ENCODE results near the gene BEX3.

DNA sequence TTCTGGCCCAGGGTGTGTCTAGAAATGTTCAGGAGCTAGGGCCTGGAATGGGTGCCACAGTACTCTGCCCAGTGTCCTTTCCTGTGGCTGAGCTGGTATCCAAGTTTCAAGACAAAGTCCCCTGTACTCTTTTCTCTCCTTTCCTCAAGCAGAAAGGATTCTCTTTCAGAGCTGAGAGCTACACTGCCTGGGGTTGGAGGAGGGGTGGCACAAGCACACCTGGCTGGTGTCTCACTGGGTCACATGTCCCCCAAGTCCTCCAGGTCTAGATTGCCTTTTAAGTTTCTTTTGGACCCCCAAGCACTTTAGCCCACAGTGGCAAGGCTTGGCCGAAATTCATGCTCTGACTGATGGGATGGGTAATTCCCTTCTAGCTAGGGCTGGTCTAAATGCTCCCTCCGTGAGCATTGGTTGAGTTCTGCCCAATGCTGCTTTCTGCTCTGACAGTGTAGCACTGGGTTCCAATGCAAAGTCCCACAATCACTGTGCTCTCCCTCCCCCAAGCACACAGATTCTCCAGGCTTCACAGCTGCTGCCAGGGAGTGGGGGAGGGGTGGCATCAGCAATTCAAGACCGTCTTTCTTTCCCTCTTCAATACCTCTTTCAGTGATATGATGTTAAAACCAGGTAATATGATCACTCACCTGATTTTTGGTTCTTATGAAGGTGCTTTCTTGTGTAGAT is 47.8 kb downstream of the BEX3 start:
- TF ChIP-seq, protein P1, sequence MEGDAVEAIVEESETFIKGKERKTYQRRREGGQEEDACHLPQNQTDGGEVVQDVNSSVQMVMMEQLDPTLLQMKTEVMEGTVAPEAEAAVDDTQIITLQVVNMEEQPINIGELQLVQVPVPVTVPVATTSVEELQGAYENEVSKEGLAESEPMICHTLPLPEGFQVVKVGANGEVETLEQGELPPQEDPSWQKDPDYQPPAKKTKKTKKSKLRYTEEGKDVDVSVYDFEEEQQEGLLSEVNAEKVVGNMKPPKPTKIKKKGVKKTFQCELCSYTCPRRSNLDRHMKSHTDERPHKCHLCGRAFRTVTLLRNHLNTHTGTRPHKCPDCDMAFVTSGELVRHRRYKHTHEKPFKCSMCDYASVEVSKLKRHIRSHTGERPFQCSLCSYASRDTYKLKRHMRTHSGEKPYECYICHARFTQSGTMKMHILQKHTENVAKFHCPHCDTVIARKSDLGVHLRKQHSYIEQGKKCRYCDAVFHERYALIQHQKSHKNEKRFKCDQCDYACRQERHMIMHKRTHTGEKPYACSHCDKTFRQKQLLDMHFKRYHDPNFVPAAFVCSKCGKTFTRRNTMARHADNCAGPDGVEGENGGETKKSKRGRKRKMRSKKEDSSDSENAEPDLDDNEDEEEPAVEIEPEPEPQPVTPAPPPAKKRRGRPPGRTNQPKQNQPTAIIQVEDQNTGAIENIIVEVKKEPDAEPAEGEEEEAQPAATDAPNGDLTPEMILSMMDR (IDR thresholded peaks at IDR 0.05), result no peak
- no peak for TF ChIP-seq POLR2A (IDR thresholded peaks at IDR 0.05)
